Uterus (tissue), 2 donors: ENCODE data around the gene CDH4.

Source experiments
- CTCF ChIP-seq, 4 experiments: fragments of 200-600 bp in 2 of 4; fragments of 450-650 bp in 2 of 4; sonication (generic) in 2 of 4; IDR thresholded peaks; one replicate each; pipeline ENCODE4 v1.5.1; 2016 to 2019; ENCODE audit warnings: antibody characterized with exemption in 4 of 4, mild to moderate bottlenecking in 2 of 4, moderate library complexity in 1 of 4
- POLR2A ChIP-seq, 2 donors: fragments of 450-650 bp; IDR thresholded peaks; one replicate each; pipeline ENCODE4 v1.6.1; 2016; ENCODE audit warnings: antibody characterized with exemption in 2 of 2, mild to moderate bottlenecking in 1 of 2, moderate library complexity in 1 of 2

- TF ChIP-seq POLR2A (IDR thresholded peaks at IDR 0.05) (no peak), CTCF (IDR thresholded peaks at IDR 0.05) (no peak)
These were observed 196.3 kb downstream of the CDH4 start for GRCh38 chr20:61448386-61448785.
